ENCODE measurements around the gene CYP39A1.

The CYP39A1 gene

GRCh38 chr6:46510651-46511050 lies 142.0 kb downstream of the CYP39A1 start:
- no peak for DNase-seq

- no peak for DNase-seq
Measured at GRCh38 chr6:46509981-46510510, 142.6 kb downstream of the CYP39A1 start.

- DNase-seq = no peak
Measured at GRCh38 chr6:46509063-46509462, 143.6 kb downstream of the CYP39A1 start.

- DNase-seq = no peak
Measured at GRCh38 chr6:46507426-46507825, 145.2 kb downstream of the CYP39A1 start.

- no peak for DNase-seq
Measured at GRCh38 chr6:46505693-46506512, 146.7 kb downstream of the CYP39A1 start.

GRCh38 chr6:46504242-46504641 lies 148.4 kb downstream of the CYP39A1 start:
- no peak for DNase-seq

- no peak for DNase-seq
Measured at GRCh38 chr6:46502486-46503119, 150.0 kb downstream of the CYP39A1 start.

GRCh38 chr6:46501136-46502089 lies 151.2 kb downstream of the CYP39A1 start:
- no peak for DNase-seq

GRCh38 chr6:46500382-46500781 lies 152.2 kb downstream of the CYP39A1 start:
- no peak for DNase-seq
